ENCODE data around the gene OTX2.

Gene OTX2

GRCh38 chr14:56794557-56795283, 15.6 kb downstream of the OTX2 start:
- DNase-seq, result no peak

- no peak for DNase-seq
Measured at GRCh38 chr14:56794088-56794556, 16.2 kb downstream of the OTX2 start.

GRCh38 chr14:56789955-56790354, 20.3 kb downstream of the OTX2 start:
- DNase-seq, result no peak

GRCh38 chr14:56787530-56787929, 22.7 kb downstream of the OTX2 start:
- DNase-seq, result no peak

GRCh38 chr14:56782711-56783110, 27.6 kb downstream of the OTX2 start:
- no peak for DNase-seq

GRCh38 chr14:56774503-56774902, 35.8 kb downstream of the OTX2 start:
- DNase-seq, result no peak

GRCh38 chr14:56770512-56770911, 39.8 kb downstream of the OTX2 start:
- no peak for DNase-seq

GRCh38 chr14:56760164-56760914, 49.9 kb downstream of the OTX2 start:
- peak; percentile 29 for DNase-seq

- DNase-seq, result peak; percentile 27
Measured at GRCh38 chr14:56759633-56760032, 50.6 kb downstream of the OTX2 start.

- DNase-seq, result no peak
Measured at GRCh38 chr14:56759094-56759493, 51.2 kb downstream of the OTX2 start.

- DNase-seq, result peak; percentile 22
Measured at GRCh38 chr14:56754921-56755320, 55.4 kb downstream of the OTX2 start.

GRCh38 chr14:56753396-56753795, 56.9 kb downstream of the OTX2 start:
- no peak for DNase-seq

GRCh38 chr14:56752428-56752827, 57.9 kb downstream of the OTX2 start:
- no peak for DNase-seq

- DNase-seq, result no peak
Measured at GRCh38 chr14:56751471-56751870, 58.8 kb downstream of the OTX2 start.
